Mammary microvascular endothelial cell (primary cell): ENCODE data around the gene ZDHHC7. TPM values are rescaled to one million over a fixed set of nuclear protein-coding genes. Genes with fewer than 3 reads are reported as not detected.

Experiments used
- total RNA-seq: library from RNA; depleted of rRNA; stranded (reverse); fragments of >200 nt; gene quantifications from 2 replicates; pipeline ENCODE4 v1.2.3, GENCODE V29; 2015

Gene ZDHHC7, protein sequence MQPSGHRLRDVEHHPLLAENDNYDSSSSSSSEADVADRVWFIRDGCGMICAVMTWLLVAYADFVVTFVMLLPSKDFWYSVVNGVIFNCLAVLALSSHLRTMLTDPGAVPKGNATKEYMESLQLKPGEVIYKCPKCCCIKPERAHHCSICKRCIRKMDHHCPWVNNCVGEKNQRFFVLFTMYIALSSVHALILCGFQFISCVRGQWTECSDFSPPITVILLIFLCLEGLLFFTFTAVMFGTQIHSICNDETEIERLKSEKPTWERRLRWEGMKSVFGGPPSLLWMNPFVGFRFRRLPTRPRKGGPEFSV
- 53.0 and 58.0 TPM in 2 replicates for total RNA-seq

DNA sequence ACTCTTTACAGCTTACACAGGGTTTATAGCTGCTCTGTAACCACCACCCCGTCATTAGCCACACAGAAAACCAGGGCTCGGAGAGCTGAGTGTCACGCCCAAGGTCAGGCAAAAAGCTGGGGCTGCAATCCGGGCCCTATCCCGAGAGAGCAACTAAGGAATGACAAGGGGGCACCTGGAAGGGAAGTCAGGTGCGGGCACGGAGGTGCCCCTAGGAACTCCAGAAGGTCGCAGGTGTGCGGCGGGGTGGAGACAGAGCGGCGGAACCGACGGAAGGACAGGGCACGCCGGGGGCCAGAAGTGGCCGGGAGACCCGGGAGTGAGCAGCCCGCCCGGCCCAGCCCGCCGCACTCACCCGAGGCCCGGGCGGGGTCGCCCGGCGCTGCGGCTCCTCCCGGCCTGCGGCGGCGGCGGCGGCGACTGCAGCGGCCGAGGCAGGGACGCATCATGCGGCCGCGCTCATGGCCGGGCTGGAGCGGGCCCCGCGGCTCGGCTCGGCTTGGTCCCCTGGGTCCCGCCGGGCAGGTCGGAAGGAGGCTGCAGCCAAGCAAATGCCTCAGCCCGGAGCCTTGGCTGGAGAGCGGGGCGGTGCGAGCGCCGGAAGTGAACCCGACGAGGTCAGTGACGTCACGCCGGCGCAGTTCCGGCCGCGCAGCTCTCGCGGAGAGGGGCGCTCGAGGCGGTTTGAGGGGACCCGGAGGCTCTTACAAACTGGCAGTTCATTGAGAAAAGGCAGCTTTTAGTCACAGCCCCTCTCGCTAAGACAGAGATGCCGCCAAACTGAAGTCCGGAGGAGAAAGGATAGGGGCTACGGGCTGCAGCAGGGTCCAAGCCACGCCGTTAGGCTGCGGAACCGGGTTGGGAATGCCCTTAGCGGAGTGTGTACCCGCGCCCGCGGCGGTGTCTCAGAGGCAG, at the start of gene ZDHHC7:
Gene ZDHHC7 (minus strand): TSS at position 605 of the 915 bp plus-strand sequence. CDS start 20,917 bp downstream, outside the sequence.

DNA sequence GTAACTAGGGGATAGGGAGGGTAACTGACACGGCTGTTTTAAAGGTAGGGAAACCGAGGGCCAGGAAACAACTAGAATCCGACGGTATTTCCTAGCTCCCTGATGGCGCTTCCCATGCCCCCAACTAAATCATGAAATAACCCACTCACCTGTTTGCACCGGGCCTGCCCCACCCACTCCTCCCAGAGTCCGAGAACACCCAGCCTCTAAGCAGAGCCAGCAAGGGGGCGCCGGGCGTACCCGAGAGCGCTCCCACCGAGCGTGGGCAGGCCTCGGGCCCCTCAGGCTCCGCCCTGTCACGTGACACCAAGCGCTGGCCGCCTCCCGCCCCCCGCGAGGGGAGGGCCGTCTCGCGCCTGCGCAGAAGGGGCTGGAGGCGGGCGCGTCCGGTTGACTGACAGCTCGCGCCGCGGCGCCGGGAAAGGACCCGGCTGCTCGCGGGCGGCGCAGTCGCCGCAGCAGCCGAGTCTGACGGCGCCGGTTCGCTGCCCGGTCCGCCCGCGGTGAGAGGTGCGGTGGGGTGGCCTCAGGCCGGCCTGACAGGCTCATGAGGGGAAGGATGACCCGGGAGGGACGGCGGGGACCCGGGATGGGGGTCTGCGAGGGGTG, 16.1 kb upstream of the ZDHHC7 start, which contains the start of gene KIAA0513:
Gene KIAA0513 (plus strand): TSS at position 447 of the 609 bp plus-strand sequence. CDS start 39,277 bp downstream, outside the sequence.

Other genes starting within 250 kb of the ZDHHC7 start
- 0.20 and 0.25 TPM in 2 replicates for gene CRISPLD2, start 191.6 kb downstream of the ZDHHC7 start, total RNA-seq
- gene KIAA0513, start 16.3 kb upstream of the ZDHHC7 start, total RNA-seq: 5.3 and 6.0 TPM in 2 replicates
- gene CIBAR2, start 100.9 kb upstream of the ZDHHC7 start, total RNA-seq: not detected in 2 replicates